NCI-H446 (cell line): ENCODE measurements around the gene RNASE13.
A peak's percentile ranks its signal among the peaks of the same experiment; 100 is the strongest.

ENCODE experiments used
- DNase-seq, 2 experiments: peaks; one replicate each; lab custom pipeline; 2025; lab: John Stamatoyannopoulos, UW

Gene RNASE13

GRCh38 chr14:21063479-21063878 lies 28.9 kb upstream of the RNASE13 start:
- peak in 1 of 2 experiments; percentile 49 for DNase-seq

GRCh38 chr14:21061347-21061668 lies 26.7 kb upstream of the RNASE13 start:
- DNase-seq = no peak

GRCh38 chr14:21060614-21061346 lies 26.2 kb upstream of the RNASE13 start:
- DNase-seq = no peak

- DNase-seq = no peak
These were observed 25.4 kb upstream of the RNASE13 start for GRCh38 chr14:21059842-21060613.

- DNase-seq = no peak
These were observed 24.3 kb upstream of the RNASE13 start for GRCh38 chr14:21058903-21059302.

GRCh38 chr14:21057803-21058675 lies 23.4 kb upstream of the RNASE13 start, which contains the start of gene RNASE8:
Gene RNASE8, plus strand, starts transcription at chr14:21057822. Its CDS starts 71 bp downstream, at chr14:21057893.
- no peak for DNase-seq

- DNase-seq = no peak
These were observed 22.0 kb upstream of the RNASE13 start for GRCh38 chr14:21056520-21057163.

GRCh38 chr14:21055432-21056117 lies 21.0 kb upstream of the RNASE13 start:
- DNase-seq = no peak

GRCh38 chr14:21054768-21055145 lies 20.1 kb upstream of the RNASE13 start:
- DNase-seq = no peak

GRCh38 chr14:21054123-21054767 lies 19.6 kb upstream of the RNASE13 start:
- no peak for DNase-seq

- DNase-seq = no peak
These were observed 18.8 kb upstream of the RNASE13 start for GRCh38 chr14:21053184-21054122.

- no peak for DNase-seq
These were observed 16.0 kb upstream of the RNASE13 start for GRCh38 chr14:21050597-21050996.

- no peak for DNase-seq
These were observed 14.7 kb upstream of the RNASE13 start for GRCh38 chr14:21049271-21049673.

- DNase-seq = no peak
These were observed 14.0 kb upstream of the RNASE13 start for GRCh38 chr14:21048638-21049037.

- no peak for DNase-seq
These were observed 12.8 kb upstream of the RNASE13 start for GRCh38 chr14:21047378-21047781.

GRCh38 chr14:21043974-21044618 lies 9.5 kb upstream of the RNASE13 start:
- no peak for DNase-seq

- no peak for DNase-seq
These were observed 8.9 kb upstream of the RNASE13 start for GRCh38 chr14:21043387-21043973.

- no peak for DNase-seq
These were observed 8.3 kb upstream of the RNASE13 start for GRCh38 chr14:21042918-21043317.
